EH (cell line): ENCODE data around the gene CACNB4.
A peak's percentile ranks its signal among the peaks of the same experiment; 100 is the strongest.

Experiments
- DNase-seq: peaks from one replicate; pipeline ENCODE4 v3.0.0-alpha.2; 2015; ENCODE audit warnings: low read depth

CACNB4 gene

GRCh38 chr2:151853070-151853758 is 245.6 kb downstream of the CACNB4 start:
- DNase-seq = no peak

GRCh38 chr2:151852260-151853069 is 246.4 kb downstream of the CACNB4 start:
- DNase-seq = no peak

DNA sequence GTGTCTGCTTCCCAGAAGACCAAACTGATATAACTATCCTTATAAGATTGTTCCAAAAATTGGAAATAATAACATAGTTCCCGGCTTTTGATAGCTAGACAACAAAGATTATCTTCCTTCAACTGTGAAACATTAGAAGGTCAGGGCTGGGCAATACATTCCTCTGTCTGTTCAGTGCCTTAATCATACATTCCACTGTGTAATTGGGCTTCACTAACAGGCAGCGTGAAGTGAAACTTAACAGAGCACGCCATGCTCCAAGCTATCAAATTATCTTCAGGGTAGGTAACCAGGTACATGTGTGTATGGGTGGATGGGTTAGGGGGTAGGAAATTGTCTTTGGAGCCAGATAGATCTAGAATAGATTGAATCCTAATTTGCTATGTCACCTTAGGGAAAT is 247.1 kb downstream of the CACNB4 start:
- DNase-seq = peak; percentile 43

DNA sequence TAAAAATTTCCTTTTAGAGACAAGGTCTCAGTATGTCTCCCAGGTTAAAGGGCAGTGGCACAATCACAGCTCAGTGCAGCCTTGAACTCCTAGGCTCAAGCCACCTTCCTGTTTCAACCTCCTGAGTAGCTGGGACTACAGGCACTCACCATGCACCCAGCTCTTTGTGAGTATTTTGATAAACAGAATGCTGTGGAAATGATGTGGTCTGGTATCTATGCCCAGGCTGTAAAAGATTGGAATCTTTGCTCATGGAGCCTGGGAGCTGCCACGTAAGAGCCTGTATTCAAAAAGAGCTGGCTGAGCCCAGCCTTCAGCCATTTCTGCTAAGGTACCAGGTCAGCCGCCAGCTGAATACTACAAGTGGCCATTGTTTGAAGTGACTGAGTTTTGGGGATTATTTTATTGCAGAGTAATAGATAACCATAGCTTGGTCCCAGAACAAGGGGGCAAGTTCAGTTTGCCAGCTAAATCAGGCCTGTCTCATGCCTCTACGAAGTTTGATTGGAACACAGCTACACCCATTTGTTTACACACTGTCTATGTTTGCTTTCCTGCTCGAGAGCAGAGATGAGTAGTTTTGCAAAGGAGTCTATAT is 249.3 kb downstream of the CACNB4 start:
- no peak for DNase-seq

GRCh38 chr2:151845884-151846283 is 253.0 kb downstream of the CACNB4 start:
- DNase-seq = no peak

DNA sequence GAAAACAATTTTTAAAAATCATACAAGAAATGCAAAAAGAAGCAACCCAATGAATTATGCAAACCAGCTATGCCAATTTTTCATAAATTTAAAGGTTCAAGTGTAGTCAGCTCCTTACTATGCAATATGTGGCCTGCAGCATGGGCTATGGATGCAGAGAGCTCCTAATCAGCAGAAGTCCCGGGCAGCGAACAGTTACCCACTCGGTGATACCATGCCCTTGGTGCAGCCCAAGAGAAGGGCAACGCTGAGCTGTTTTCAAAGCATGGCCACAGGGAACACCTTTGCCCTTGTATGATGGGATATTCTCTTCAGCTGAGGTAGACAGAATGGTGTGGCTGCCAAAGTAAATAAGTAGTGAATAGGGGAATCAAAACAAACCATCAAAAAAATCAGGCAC is 253.4 kb downstream of the CACNB4 start:
- DNase-seq = no peak

DNA sequence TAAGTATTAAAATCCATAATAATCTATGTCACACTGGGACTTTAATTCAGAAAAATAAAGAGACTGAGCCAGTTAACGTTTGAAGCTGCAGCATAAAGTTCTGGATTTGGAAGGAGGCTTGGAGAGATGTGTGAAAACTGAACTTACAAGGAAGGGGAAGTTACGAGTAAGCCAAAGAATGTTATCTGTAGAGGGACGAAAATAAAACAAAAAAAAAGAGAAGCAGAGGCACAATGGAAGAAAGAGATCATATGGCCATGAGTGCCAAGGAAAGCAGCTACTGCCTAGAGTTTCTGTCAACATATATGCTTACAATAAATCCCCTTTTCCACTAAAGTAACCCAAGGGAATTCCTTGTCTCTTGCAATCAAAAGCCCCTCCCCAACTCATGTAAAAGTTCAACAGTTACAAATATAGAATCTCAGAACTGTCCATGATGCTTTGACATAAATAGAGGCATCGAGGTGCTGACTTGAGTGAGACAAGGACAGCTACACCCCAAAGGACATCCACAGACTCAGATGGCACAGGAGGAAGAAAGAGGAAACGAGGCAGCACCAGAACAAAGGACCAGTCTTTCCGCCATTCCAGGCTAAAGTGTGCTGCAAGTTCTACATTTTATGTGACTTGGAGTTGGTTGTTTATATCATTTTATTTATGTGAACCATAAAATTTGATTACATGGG is 254.5 kb downstream of the CACNB4 start:
- DNase-seq = no peak

- no peak for DNase-seq
These were observed 255.2 kb downstream of the CACNB4 start for GRCh38 chr2:151843691-151844061.

DNA sequence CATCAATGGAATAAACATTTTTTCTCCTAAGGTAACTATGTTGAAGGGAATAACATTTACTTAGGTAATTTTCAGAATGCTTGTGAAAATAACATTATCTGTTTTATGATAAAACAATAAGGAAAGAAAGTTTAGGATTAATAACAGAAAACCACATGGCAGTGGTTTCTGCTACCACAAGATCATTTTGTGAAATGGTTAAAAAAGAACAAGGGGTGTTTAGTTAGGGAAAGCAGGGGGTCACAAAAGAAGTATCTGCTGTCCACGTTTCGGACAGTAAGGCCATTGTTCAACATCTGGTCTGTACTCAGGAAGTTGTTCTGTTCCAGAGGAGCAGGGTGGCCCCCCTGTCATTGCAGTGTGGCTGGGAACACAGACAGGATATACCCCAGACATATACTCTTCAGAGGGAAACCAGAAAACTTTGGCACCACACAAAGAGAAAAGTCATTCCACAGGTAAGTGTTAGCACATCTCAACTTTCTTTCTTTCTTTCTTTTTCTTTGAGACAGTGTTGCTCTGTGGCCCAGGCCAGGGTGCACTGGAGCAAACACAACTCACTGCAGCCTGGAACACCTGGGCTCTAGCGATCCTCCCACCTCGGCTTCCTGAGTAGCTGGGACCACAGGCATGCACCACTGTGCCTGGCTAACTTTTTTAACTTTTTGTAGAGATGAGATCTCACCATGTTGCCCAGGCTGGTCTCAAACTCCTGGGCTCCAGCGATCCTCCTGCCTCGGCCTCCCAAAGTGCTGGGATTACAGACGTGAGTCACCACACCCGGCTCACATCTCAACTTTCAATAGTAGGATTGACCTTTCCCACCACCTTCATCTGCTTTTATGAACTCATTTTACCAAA is 255.8 kb downstream of the CACNB4 start:
- no peak for DNase-seq

GRCh38 chr2:151841047-151841424 is 257.8 kb downstream of the CACNB4 start:
- DNase-seq = no peak

DNA sequence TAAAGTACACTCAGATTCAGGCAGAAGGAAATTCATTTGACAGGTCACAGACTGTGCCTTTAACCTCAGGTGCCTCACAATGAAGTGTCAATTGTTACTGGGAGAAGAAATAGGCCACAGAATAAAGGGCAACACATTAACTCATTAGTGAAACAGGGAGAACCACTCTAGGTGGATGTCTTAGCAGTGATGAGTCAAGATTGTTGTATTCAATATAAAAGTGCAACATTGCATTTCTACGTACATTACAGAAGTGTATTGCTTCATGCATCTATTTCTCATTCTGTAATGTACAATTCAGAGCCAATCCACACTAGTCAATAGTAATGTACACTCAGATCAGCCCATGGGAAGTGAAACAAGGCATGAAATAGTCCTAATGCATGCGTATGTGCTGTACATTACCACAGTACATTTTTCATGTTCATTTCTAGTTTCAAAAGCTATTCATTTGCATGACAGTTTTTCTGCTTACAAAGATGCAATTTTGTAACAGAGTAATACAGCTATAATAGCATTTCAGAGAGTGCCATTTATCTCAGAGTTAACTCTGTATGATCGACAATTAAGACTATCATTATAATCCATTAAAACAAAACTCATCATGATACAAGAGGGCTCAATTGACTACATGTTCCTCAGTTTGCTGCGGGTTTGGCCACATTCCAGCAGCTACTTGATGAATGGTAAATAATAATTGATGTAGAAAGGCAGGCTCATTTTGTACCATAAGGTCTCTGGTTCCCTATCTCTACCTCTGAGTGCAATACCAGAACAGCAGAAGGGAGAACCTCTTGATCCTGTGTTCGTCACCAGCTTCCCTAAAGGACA is 258.4 kb downstream of the CACNB4 start:
- no peak for DNase-seq

DNA sequence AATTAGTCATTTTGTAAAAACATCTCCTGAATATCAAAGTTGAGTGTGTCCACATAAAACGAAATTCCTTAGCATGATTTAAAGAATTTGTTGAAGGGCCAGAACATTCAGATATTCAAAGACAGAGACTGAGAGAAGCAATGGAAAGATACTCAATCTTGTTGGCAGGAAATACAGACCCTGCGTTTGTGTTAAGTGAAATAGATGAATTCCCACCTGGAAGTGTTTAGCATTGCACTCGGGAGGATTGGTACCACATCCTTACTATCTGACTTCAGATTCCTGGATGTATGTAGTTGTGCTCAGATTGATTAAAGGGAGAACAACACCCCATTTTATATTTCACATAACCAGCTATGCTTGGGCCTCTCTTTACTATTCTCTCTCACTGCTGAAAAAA is 260.9 kb downstream of the CACNB4 start:
- DNase-seq = no peak

GRCh38 chr2:151833984-151834383 is 264.9 kb downstream of the CACNB4 start:
- DNase-seq = no peak

- DNase-seq = no peak
These were observed 267.9 kb downstream of the CACNB4 start for GRCh38 chr2:151830961-151831360.

DNA sequence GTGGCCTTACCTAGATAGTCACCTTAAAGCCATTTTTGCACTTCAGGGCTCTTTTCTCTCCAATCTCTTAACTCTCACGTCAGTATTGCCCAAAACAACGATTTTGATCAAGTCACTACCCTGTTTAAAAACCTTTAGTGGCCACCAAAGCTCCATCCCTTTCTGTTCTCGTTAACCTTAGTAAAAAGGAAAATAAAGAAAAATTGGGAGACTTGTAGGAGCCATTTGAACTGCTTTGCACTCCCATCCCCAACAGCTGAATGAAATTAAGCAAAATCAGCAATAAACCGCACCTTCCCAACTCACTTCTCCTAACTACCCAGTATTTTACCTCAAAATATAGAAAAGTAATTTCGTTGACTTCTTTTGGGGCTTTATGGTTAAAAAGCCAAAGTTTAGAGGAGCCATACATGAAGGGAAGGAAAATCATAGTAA is 269.9 kb downstream of the CACNB4 start:
- DNase-seq = no peak

DNA sequence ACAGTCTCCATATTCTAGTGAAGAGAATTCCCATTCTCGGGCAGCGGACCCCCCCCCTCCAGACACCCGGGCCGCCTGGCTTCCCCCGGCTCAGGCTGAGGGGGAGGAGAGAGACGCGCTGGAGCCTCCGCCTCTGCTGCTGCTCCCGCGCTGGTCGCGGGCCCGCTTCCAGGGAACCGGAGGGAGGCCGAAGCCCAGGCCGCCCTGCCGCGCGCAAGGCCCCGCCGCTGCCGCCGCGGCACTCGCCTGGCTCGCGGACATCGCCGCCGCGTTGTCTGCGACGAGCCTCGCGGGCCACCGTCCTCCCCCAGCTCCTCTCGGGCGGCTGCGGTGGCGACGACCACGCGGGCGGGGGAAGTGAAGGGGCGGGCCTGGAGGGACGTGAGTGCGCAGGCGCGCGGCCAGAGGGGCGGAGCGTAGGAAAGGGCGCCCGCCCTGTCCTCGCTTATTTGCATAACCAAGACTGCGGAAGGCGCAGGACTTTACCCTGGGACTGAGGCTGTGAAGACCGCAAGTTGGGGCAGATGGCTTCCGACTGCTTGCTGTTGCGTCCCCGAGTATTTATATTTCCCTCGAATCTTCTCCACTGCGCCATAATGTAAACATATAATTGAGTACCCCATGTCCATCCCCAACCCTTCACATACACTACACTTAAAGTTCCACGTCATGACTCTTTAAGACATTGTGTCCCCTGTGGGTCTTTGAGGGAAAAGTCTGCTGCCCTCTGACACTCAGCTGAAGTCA is 270.5 kb downstream of the CACNB4 start, which contains the start of gene ARL5A:
Gene ARL5A, minus strand, starts transcription at position 279 of the 747 bp plus-strand sequence. Its CDS starts 245 bp downstream, at position 34.
- DNase-seq = peak; percentile 95

DNA sequence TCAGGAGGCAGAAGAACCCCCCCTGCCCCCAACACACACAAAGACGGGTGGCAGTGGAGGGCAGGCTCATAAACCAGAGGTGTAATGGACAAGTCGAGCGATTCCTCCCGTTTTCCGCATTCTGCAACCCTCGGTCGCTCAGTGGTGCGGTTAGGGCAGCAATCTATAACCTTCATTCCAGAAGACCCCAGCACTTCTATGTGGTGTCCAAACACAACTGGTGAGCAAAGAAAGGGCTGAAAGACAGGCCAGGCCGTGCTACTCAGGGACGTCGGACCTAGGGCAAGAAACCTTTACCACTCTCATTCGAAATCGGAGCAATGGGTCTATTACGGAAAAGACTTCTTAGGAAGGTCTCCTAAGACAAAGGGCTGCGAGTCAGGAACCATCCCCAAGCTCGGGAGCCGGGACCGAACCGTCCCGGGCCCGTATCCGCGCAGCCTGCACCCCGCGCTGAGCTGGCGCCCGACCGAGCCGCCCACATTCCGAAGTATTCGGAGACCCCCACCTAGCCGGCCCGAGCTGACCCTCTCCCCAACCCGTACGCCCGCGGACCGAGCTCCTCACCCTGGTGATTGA is 271.2 kb downstream of the CACNB4 start:
- peak; percentile 39 for DNase-seq

DNA sequence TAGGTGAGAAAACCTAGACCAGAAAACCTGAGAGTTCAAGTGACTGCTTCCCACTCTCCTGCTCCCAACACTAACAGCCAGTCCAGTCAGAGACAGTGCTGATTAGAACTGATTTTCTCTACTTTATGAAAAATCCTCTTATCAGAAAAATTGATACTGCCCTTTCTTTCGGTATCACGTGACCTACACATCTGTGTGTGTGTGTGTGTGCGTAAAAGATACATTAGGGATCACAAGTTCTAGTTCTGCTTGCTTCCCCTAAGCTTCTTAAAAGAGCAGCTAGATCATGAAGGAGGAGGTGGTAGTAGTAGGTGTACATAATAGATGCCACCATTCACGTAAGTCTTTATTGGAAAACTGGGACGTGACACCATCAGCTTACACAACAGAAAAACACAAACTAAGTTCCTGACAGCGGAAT is 272.1 kb downstream of the CACNB4 start:
- peak; percentile 12 for DNase-seq

GRCh38 chr2:151824886-151825285 is 274.0 kb downstream of the CACNB4 start:
- DNase-seq = peak; percentile 6
